VCaP (cell line): Measurements from ENCODE around the gene TBX3.

ENCODE experiments used
- H3K27ac ChIP-seq: fragments of 450-650 bp; 2 replicates; pipeline ENCODE4 v1.5.1; 2017
- CTCF ChIP-seq: fragments of 450-650 bp; conservative IDR thresholded peaks from 2 replicates; pipeline ENCODE4 v1.5.1; 2017; ENCODE audit warnings: mild to moderate bottlenecking, moderate library complexity

The TBX3 gene

GRCh38 chr12:114655934-114656749 lies 27.8 kb downstream of the TBX3 start:
- no peak for TF ChIP-seq CTCF
- peak overlapping the region; percentile 83 for H3K27ac ChIP-seq

- H3K27ac ChIP-seq: no peak overlapping the region
- no peak for TF ChIP-seq CTCF
These were observed 34.4 kb downstream of the TBX3 start for GRCh38 chr12:114649585-114649984.

- no peak for TF ChIP-seq CTCF
These were observed 35.3 kb downstream of the TBX3 start for GRCh38 chr12:114648711-114649110.

GRCh38 chr12:114638790-114639435 lies 45.1 kb downstream of the TBX3 start:
- no peak overlapping the region for H3K27ac ChIP-seq
- no peak for TF ChIP-seq CTCF

More at GRCh38 chr12:114648711-114649110, 35.3 kb downstream of the TBX3 start:
- no peak overlapping the region for H3K27ac ChIP-seq

- H3K27ac ChIP-seq: peak overlapping the region; percentile 33
- peak; percentile 54; the same call in 1 of the 2 replicates for TF ChIP-seq CTCF
These were observed 47.1 kb downstream of the TBX3 start for GRCh38 chr12:114636723-114637480.

- no peak for TF ChIP-seq CTCF
- H3K27ac ChIP-seq: no peak overlapping the region
These were observed 52.7 kb downstream of the TBX3 start for GRCh38 chr12:114631242-114631641.

- no peak overlapping the region for H3K27ac ChIP-seq
- no peak for TF ChIP-seq CTCF
These were observed 55.8 kb downstream of the TBX3 start for GRCh38 chr12:114628199-114628598.
